Stimulated activated CD4-positive, alpha-beta T cell treated with anti-CD3 and anti-CD28 coated beads, Interleukin-1b, Interleukin-23, amount 100 ng/mL, for 24 hours (primary cell): ENCODE measurements around the gene FBLIM1.
"Not testable (repeated sequence)": the region's sequence is repeated elsewhere in the genome, so short reads cannot be mapped to it uniquely, and the experiment has no call there.

Source experiments
- DNase-seq, 4 experiments: peaks; one replicate each; pipeline ENCODE4 v3.0.0-alpha.2; 2020; ENCODE audit warnings: low read depth in 4 of 4, low spot score in 1 of 4

The FBLIM1 gene

GRCh38 chr1:15807549-15807948 is 49.0 kb downstream of the FBLIM1 start, which contains the start of gene UQCRHL:
UQCRHL (minus strand) TSS chr1:15807649; CDS start chr1:15807649, 0 bp downstream.
- DNase-seq, result not testable (repeated sequence)

- no peak for DNase-seq
Observed at GRCh38 chr1:15808955-15809354, 50.4 kb downstream of the FBLIM1 start.

- no peak for DNase-seq
Observed at GRCh38 chr1:15810073-15810472, 51.5 kb downstream of the FBLIM1 start.

GRCh38 chr1:15816674-15817073 is 58.1 kb downstream of the FBLIM1 start:
- no peak for DNase-seq

- no peak for DNase-seq
Observed at GRCh38 chr1:15820478-15820877, 61.9 kb downstream of the FBLIM1 start.

- DNase-seq, result no peak
Observed at GRCh38 chr1:15825800-15826199, 67.2 kb downstream of the FBLIM1 start.

- DNase-seq, result no peak
Observed at GRCh38 chr1:15826810-15827507, 68.4 kb downstream of the FBLIM1 start.

GRCh38 chr1:15827567-15827966 is 69.0 kb downstream of the FBLIM1 start:
- DNase-seq, result not testable (repeated sequence)

GRCh38 chr1:15828931-15829330 is 70.3 kb downstream of the FBLIM1 start:
- not testable (repeated sequence) for DNase-seq

GRCh38 chr1:15830258-15830657 is 71.7 kb downstream of the FBLIM1 start:
- DNase-seq, result no peak

- peak in 1 of 4 experiments; percentile 42 for DNase-seq
Observed at GRCh38 chr1:15833069-15833679, 74.6 kb downstream of the FBLIM1 start.

- no peak for DNase-seq
Observed at GRCh38 chr1:15833842-15834405, 75.3 kb downstream of the FBLIM1 start.

- peak; percentile 69 to 84 (median 80) for DNase-seq
Observed at GRCh38 chr1:15834406-15835204, 76.0 kb downstream of the FBLIM1 start.

- DNase-seq, result no peak
Observed at GRCh38 chr1:15835205-15835740, 76.7 kb downstream of the FBLIM1 start.

- peak; percentile 98 to 99 (median 99) for DNase-seq
Observed at GRCh38 chr1:15835741-15836510, 77.3 kb downstream of the FBLIM1 start.
